Urinary bladder (tissue), 4 donors: ENCODE data around the gene ADGRL2. TPM values are rescaled to one million over a fixed set of nuclear protein-coding genes. Genes with fewer than 3 reads are reported as not detected.

Source experiments
- DNase-seq: peaks from one replicate; pipeline ENCODE4 v3.0.0-alpha.2; 2015; ENCODE audit errors: extremely low spot score
- H3K27ac ChIP-seq: one replicate; pipeline ENCODE4 v1.5.1; 2013; ENCODE audit warnings: low read depth, mild to moderate bottlenecking, moderate library complexity
- H3K36me3 ChIP-seq: one replicate; pipeline ENCODE4 v1.6.1; 2013; ENCODE audit warnings: mild to moderate bottlenecking, moderate library complexity; ENCODE audit not compliant: insufficient read depth
- H3K4me1 ChIP-seq: one replicate; pipeline ENCODE4 v1.6.1; 2013; ENCODE audit warnings: mild to moderate bottlenecking, moderate library complexity; ENCODE audit not compliant: insufficient read depth
- H3K4me3 ChIP-seq: one replicate; pipeline ENCODE4 v1.5.1; 2013; ENCODE audit warnings: low read depth, low read length
- WGBS: extraction: QIAGEN DNeasy Blood & Tissue Kit; methylation state at CpG from one replicate; pipeline ENCODE4 v1.1.7; 2013; 5-methylcytosine and 5-hydroxymethylcytosine counted together
- polyA plus RNA-seq: library from polyadenylated mRNA; stranded (reverse); fragments of 200-250 nt; gene quantifications from one replicate; pipeline ENCODE4 v1.2.3, GENCODE V29; 2013
- total RNA-seq: library from RNA; depleted of rRNA; stranded (reverse); fragments of >200 nt; gene quantifications from one replicate; pipeline ENCODE4 v1.2.3, GENCODE V29; 2014
- donor health status: healthy with polysubstance abuse.
- donor health status: healthy.

Gene ADGRL2
- total and polyA plus RNA-seq, 2 donors: 30.5 to 185 TPM

DNA sequence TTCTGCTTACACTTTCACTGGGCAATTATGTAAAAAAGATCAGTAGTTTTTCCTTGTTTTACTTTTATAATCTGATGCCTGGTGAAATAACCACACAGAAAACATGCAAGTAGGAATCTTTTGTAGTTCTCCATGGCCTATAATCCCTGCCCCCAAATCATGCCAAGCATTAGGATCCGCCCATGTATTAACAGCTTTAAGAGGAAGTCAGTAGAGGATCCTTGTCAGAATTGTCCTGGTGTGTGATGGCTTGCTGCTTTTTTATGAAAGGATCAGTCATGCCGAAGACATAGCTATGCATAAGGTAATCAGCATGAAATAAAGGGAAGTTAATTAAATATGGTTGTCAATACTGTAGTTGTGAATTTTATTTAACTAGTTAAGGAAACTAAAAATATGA lies 20.0 kb downstream of the ADGRL2 start:
- no peak for DNase-seq
- H3K4me3 ChIP-seq: no peak overlapping the region

DNA sequence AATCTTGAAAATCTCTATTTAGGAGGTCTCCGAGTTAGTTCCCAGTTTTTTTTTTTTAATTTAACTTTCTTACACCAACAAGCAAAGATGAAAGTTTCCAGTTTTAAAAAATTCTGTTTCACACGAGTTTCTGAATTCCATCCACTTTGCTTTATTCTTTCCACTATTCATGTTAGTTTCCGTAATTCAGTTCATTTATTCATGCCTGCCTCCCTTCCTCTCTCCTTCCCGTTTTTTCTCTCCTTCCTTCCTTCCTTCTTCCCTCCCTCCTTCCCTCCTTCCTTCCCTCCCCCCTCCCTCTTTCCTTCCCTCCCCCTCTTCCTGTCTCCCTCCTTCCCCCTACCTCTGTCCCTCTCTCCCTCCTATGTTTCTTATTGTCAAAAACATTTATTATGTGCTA lies 22.3 kb downstream of the ADGRL2 start:
- 93% methylated on average over 4 of the region's 4 CpGs for WGBS
- Histone ChIP-seq H3K27ac (no peak overlapping the region), H3K4me3 (no peak overlapping the region), H3K4me1 (no peaks in the 10 kb centered on the region), H3K36me3 (no peaks in the 10 kb centered on the region)
- no peak for DNase-seq

More for the DNA sequence above, 20.0 kb downstream of the ADGRL2 start:
- 92% methylated on average over 2 of the region's 2 CpGs for WGBS
- Histone ChIP-seq H3K27ac (no peak overlapping the region), H3K4me1 (no peaks in the 10 kb centered on the region), H3K36me3 (no peaks in the 10 kb centered on the region)

DNA sequence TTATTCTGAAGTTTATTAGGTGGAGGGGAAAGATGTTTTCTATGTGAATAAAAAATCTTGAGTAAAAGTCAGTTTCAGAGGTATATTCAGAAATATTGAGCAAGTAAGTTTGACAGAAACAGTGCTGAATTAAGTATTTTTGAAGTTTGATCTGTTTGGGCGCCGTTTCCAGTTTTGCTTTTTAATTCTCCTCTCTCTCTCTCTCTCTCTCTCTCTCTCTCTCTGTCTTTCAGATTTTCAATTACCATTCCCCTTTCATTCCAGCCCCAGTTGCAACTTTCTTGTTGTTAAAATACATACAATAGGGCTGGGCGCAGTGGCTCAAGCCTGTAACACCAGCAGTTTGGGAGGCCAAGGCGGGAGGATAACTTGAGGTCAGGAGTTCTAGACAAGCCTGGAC lies 24.0 kb downstream of the ADGRL2 start:
- H3K4me1 ChIP-seq: no peaks in the 10 kb centered on the region
- no peaks in the 10 kb centered on the region for H3K36me3 ChIP-seq
- H3K4me3 ChIP-seq: no peak overlapping the region
- no peak for DNase-seq
- no peak overlapping the region for H3K27ac ChIP-seq
- 74% methylated on average over 4 of the region's 4 CpGs for WGBS

DNA sequence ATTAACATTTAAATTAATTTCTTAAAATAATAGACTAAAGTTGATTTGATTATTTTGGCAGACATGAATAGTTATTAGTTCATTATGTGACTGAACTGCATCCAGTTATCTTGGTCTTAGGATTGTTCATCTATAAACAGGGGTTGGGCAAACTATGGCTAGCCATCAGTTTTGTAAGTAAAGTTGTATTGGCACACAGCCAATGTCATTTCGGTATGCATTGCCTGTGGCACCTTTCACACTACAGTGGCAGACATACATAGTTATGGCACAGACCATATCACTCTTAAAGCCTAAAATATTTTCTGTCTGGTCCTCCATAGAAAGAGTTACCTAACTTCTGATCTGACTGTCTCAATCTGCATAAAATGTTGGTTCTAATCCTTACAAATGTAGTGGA lies 27.2 kb downstream of the ADGRL2 start:
- WGBS: 64% methylated on average over 1 of the region's 1 CpG
- Histone ChIP-seq H3K27ac (no peak overlapping the region), H3K4me1 (no peaks in the 10 kb centered on the region), H3K4me3 (no peak overlapping the region), H3K36me3 (no peaks in the 10 kb centered on the region)
- no peak for DNase-seq

DNA sequence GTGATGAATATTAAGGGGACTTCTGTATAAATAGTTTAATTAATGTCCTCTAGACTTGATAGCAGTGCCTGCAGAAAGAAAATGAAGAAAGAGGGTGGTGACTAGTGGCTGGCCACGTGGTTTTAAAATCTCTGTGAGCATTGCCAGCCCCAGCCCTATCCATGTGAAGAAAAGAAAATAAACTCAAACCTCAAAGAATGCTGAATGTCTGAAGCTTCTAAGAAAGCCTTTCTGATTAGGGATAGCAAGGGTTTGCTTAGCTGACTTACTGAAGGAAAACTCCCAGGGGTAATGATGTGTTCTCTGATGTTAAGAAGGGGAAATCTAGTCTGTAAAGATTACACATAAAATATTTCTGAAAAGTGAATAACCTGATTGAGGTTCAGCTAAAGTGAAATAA lies 31.8 kb downstream of the ADGRL2 start:
- Histone ChIP-seq H3K36me3 (no peaks in the 10 kb centered on the region), H3K4me3 (no peak overlapping the region), H3K4me1 (no peaks in the 10 kb centered on the region), H3K27ac (no peak overlapping the region)
- WGBS: 14% methylated on average over 1 of the region's 1 CpG
- DNase-seq: no peak

DNA sequence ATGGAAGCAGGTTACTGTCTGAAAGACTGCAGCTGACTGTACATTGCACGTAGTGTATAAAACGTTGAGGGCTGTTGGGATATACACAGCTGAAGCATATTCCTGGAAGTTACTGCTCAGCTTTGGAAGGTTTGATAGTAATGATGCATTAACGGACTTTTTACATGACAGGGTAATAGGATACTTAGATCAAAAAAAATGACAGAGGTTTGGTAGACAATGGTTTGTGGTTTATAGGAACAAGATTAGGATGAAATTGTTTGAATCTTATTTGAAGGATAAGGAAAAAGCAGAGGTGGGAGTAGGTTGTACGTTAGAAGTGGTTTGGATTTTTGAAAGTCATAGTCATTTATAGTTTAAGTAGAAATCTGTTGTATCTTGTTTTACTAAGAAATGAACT lies 33.0 kb downstream of the ADGRL2 start:
- no peaks in the 10 kb centered on the region for H3K36me3 ChIP-seq
- no peak for DNase-seq
- WGBS: 71% methylated on average over 4 of the region's 4 CpGs
- no peak overlapping the region for H3K4me3 ChIP-seq
- no peaks in the 10 kb centered on the region for H3K4me1 ChIP-seq
- H3K27ac ChIP-seq: no peak overlapping the region

DNA sequence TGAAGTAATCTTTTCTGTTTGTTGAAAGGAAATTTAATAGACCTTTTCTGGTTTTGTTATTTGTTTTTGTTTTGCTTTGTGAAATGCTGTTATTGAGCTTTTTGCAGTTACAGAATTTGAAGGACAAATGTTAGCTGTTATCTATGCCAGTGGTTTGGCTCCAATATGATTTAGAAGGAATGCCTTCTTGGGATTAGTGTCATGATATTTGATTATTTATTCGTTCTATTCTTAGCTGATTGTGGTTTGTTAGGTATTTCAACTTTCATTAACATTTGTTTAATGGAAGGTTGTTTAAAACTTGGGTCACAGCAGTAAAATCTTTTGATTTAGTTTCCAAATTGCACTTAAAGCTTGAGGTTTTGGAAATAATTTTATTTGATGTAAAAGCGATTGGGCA lies 33.5 kb downstream of the ADGRL2 start:
- Histone ChIP-seq H3K36me3 (no peaks in the 10 kb centered on the region), H3K27ac (no peak overlapping the region), H3K4me3 (no peak overlapping the region), H3K4me1 (no peaks in the 10 kb centered on the region)
- no peak for DNase-seq
- WGBS: 41% methylated on average over 2 of the region's 2 CpGs

DNA sequence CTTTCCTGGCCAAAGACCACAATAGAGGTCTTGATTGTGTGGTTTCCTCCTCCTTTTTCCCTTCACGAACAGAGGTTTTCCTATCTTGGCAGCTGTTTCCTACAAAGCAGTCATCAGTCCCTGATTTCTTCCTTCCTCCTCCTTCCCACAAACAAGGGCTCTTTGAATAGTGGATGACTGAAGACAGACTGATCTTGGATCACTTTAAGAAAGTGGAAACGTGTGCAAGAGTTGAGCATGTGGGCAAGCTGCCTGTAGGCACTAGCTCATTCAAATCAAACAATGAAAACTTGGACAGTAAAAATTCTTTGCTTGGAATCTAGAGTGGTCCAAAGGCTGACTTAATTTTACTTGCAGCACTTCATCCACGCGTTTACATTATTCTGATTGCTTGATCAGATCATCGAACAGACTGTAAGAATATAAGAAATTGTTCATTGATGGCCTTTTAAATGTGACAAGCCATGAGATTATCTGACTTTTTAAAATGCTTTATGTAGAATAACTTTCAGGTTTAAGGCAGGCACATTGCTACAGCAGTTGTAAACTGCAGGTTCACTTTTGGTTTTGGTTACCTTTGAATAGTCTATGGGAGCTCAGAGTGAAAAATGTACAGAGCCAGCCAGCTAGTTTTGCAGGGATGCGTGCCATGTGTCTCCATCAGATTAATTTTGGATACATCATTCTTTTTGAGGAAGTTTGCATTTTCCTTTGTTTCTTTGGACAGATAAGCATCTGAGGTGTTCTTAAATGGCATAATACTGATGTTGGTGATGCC lies 34.4 kb downstream of the ADGRL2 start:
- no peak overlapping the region for H3K4me3 ChIP-seq
- DNase-seq: no peak
- no peaks in the 10 kb centered on the region for H3K36me3 ChIP-seq
- H3K27ac ChIP-seq: no peak overlapping the region
- no peaks in the 10 kb centered on the region for H3K4me1 ChIP-seq
- 37% methylated on average over 6 of the region's 6 CpGs for WGBS

DNA sequence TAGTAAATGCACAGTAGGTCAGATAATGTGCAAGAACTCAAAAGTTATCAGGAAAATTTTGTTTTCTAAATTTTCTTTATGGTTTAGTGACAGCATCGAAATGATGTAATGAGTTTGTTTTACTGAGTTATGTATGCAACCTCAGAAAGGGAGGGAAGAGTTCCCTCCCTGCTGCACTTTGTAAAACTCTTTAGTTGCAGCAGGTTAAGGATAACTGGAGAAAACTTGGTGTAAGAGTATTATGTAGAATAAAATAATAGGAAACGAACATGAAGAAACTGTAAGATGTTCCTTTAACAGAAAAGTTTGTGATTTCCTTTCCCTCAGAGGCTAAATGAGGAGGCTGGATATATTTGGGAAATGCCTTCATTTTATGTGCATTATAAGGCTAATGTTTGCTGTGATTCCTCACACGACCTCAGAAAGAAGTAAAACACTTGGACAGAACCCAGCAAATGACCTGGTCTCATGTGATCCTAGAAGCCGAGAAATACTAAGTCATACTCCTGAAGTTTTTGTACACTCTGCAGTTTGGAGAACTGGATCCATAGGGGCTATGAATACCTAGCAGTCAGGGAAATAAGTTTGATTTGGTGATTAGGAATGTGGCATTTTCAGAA lies 35.4 kb downstream of the ADGRL2 start:
- WGBS: 51% methylated on average over 4 of the region's 4 CpGs
- Histone ChIP-seq H3K4me1 (no peaks in the 10 kb centered on the region), H3K36me3 (no peaks in the 10 kb centered on the region), H3K27ac (no peak overlapping the region), H3K4me3 (no peak overlapping the region)
- DNase-seq: no peak

DNA sequence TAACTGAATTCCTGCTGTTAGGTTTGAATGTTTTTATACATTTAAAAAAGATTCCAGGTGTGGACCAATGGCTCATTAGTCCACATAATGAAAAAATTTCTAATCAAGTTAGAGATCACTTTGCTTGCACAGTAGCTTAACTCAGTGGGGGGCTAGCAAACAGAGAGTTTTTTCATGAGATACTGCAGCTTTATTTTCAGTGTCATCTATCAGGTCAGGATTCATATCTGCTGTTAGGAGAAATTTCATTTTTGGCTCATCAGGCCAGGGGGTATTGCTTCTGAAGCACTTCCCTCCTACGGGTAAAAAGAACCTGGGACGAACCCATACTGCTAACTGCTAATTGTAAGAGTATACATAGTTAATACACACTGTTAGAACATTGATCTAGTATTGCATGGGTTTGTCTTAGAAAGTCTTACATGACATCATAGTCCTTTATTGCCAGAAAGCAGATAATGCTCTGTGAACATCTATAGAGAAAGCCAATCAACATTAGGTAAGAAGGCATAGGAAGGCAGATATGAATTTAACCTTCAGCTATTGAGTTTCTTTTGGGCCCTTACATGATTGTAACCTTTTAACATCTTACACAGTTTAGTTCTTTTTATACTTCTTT lies 38.0 kb downstream of the ADGRL2 start:
- WGBS: 95% methylated on average over 2 of the region's 2 CpGs
- no peaks in the 10 kb centered on the region for H3K36me3 ChIP-seq
- H3K27ac ChIP-seq: no peak overlapping the region
- DNase-seq: no peak
- H3K4me3 ChIP-seq: no peak overlapping the region
- H3K4me1 ChIP-seq: no peaks in the 10 kb centered on the region

DNA sequence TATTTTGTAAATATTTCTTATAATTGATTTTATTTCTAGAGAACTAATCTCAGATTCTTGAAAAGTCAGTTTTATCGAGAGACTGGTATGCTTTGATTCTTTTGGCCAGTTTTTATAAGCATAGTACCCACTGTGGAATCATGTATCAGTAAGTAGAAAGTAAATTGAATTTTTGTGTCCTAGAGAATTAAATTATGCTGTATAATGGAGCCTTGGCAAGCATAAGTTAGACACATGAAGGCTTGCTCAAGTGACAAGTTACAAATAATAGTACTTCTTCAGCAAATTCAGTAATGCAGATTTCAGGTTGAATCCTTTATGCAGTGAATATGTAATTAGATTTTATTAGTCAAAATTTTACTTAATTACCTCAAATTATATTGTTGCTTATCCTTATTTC lies 40.1 kb downstream of the ADGRL2 start:
- no peak overlapping the region for H3K27ac ChIP-seq
- no peaks in the 10 kb centered on the region for H3K4me1 ChIP-seq
- no peaks in the 10 kb centered on the region for H3K36me3 ChIP-seq
- 88% methylated on average over 1 of the region's 1 CpG for WGBS
- H3K4me3 ChIP-seq: no peak overlapping the region
- DNase-seq: no peak

DNA sequence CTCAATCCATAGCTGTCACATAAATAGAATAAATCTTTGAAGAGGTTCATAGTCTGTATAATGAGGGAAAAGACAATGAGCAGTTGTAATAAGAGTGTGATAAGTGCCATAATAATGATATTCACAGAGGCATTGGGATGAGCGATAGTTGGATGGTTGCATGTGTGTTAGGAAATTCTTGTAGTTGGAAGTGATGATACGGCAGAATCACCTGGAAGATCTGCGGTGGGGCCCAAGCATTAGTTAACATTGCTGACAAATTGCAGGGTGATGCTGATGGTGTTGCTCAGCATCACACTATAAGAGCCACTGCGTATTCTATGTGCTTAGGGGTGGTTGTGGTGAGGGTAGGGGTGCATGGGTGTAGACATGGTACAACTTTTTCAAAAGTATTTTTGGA lies 41.1 kb downstream of the ADGRL2 start:
- no peak for DNase-seq
- H3K27ac ChIP-seq: no peak overlapping the region
- no peaks in the 10 kb centered on the region for H3K4me1 ChIP-seq
- WGBS: 73% methylated on average over 4 of the region's 4 CpGs
- H3K36me3 ChIP-seq: no peaks in the 10 kb centered on the region
- H3K4me3 ChIP-seq: no peak overlapping the region

DNA sequence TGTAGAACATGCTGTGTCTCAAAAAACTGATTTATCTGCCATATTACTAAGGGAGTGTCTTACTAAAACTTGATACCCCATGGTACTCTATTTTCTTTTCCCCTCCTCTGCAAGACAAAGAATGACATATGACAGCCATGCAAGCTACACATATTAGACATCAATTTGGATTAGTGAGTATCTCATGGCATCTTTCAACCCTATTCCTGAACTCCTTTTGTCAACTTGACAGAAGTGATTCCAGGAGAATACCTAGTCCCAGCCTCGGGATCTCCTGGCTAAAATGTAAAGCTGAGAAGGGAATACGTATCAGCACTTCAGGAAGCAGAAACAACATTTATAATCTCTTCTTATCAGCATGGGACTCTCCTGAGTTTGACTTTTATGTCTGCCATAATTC lies 43.7 kb downstream of the ADGRL2 start:
- H3K27ac ChIP-seq: no peak overlapping the region
- 80% methylated on average over 2 of the region's 2 CpGs for WGBS
- no peaks in the 10 kb centered on the region for H3K36me3 ChIP-seq
- H3K4me1 ChIP-seq: peaks cover 1% of the 10 kb centered on the region
- H3K4me3 ChIP-seq: no peak overlapping the region
- DNase-seq: no peak

DNA sequence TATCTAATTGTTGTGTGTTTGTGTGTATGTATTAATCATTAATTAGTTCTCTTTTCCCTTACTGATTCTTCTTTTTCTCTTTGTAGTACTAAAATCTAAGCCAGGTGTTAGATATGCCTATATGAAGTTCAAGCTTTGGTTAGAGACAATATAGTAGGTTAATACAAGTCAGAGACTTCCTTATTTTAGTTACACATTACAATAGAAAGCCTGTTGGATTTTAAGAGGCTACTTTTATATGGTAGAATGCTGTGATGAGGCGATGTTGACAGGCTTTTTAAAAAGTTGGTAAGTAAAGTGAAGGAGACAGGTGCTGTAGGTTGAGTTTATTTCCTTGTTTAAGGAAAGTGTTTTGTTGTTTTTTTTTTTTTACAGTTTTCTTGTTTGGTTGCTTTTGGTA lies 45.9 kb downstream of the ADGRL2 start:
- Histone ChIP-seq H3K27ac (no peak overlapping the region), H3K36me3 (no peaks in the 10 kb centered on the region), H3K4me3 (no peak overlapping the region), H3K4me1 (peaks cover 1% of the 10 kb centered on the region)
- 93% methylated on average over 1 of the region's 1 CpG for WGBS
- DNase-seq: no peak
